Measurements from ENCODE around the gene RBM5. TPM values are rescaled to one million over a fixed set of nuclear protein-coding genes. Genes with fewer than 3 reads are reported as not detected.
A peak's percentile ranks its signal among the peaks of the same experiment; 100 is the strongest.

RBM5 gene
- polyA plus RNA-seq, 1 of the 3 experiments (the other 2 are of a cell fraction), result 113 TPM

DNA sequence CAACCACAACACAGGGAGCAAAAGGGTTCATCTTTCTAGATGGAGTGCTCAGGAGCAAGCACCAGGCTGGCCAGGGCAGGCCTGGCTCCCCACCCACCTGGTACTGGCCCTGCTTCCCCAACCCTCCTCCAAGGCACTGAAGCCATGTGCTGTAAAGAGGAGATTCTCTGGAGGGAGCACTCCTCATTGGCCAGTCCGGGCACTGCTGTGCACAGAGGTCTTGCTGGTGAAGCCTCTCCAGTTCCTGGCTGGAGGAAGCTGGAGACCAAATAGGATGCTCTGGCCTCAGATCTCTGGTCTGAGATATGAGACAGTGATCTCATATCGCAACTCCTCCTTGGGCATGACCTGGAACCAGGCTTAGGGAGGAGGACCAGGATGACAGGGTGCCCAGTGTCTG is 58.7 kb downstream of the RBM5 start:
- ChIA-PET CTCF (interaction anchor here (0.7 to 1.8 kb wide), 10 partner anchors 8 to 99 kb away, joined by 3 to 14 read pairs (median 7); partner anchors contain the start of gene GNAT1), POLR2A (interaction anchor here (0.8 to 1.4 kb wide), 4 partner anchors 11 to 190 kb away, joined by 3 to 8 read pairs (median 4); no protein-coding TSS in a partner anchor)
- DNase-seq, result peak; percentile 68
- Histone ChIP-seq H3K79me2 (ENCODE audit: insufficient read depth) (no peaks in the 10 kb centered on the region), H3K27me3 (ENCODE audit: insufficient read depth) (no peaks in the 10 kb centered on the region), H3F3A (replicated peaks; ENCODE audit: insufficient read depth) (peaks cover 4% of the 10 kb centered on the region), H3K27ac (ENCODE audit: low read depth in 2 of 2, low read length in 1 of 2) (peak overlapping the region in 1 of 2 experiments; percentile 91; a peak in 2 of 4 replicates), H3K4me2 (no peak overlapping the region), H3K9me2 (no peaks in the 10 kb centered on the region), H4K20me1 (ENCODE audit: insufficient read depth) (no peaks in the 10 kb centered on the region), H3K4me1 (ENCODE audit: control insufficient read depth in 1 of 2, insufficient read depth in 2 of 2, low read depth in 1 of 2, low read length in 1 of 2) (peaks cover 0 to 53% of the 10 kb centered on the region in 2 experiments; a peak in 2 of 4 replicates), H3K9me3 (no peaks in the 10 kb centered on the region), H3K4me3 (ENCODE audit: low read depth in 2 of 2, low read length in 1 of 2) (no peak overlapping the region), H3K9ac (no peak overlapping the region), H3K36me3 (replicated peaks in 1 of 2; ENCODE audit: control insufficient read depth in 1 of 2, insufficient read depth in 2 of 2, low read length in 1 of 2) (no peaks in the 10 kb centered on the region), H2AFZ (ENCODE audit: low read depth) (no peak overlapping the region)
- WGBS (ENCODE audit: low lambda C conversion rate), result 58% methylated on average over 2 of the region's 2 CpGs
- TF ChIP-seq EP300 (IDR thresholded peaks at IDR 0.05; ENCODE audit: borderline replicate concordance in 1 of 2, low read depth in 1 of 2, low read length in 1 of 2) (peak in 1 of 2 experiments; percentile 41; a peak in 1 of 4 replicates), NFIC (IDR thresholded peaks at IDR 0.05; ENCODE audit: borderline replicate concordance) (no peak), MXI1 (IDR thresholded peaks at IDR 0.05; ENCODE audit: low read depth, low read length) (peak; percentile 70; the same call in 1 of the 2 replicates)

DNA sequence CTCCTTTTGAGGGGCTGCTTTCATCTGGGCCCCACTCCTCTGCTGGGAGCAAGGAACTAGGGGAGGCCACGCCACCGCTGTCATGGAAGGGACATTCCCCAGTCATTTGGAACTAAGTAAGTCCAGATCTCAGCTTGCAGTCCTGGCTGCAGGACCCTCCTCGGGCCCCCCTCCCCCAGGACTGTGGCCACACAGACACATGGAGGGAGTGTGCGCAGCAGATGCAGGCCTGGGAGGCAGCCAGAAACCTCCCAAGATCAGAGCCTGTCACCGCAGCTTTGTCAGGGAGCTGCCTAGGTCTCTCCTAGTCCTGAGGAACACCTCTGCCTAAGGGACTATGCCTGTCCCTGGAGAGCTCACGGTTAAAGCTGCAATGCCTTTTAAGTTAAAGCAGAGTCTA is 59.1 kb downstream of the RBM5 start:
- H3K4me1 ChIP-seq (ENCODE audit: control insufficient read depth in 1 of 2, insufficient read depth in 2 of 2, low read depth in 1 of 2, low read length in 1 of 2), result peaks cover 0 to 53% of the 10 kb centered on the region in 2 experiments; a peak in 2 of 4 replicates
- ChIA-PET CTCF (interaction anchor here (0.7 to 1.8 kb wide), 10 partner anchors 9 to 99 kb away, joined by 3 to 14 read pairs (median 7); partner anchors contain the start of gene GNAT1), POLR2A (interaction anchor here (0.8 to 1.4 kb wide), 4 partner anchors 12 to 190 kb away, joined by 3 to 8 read pairs (median 4); no protein-coding TSS in a partner anchor)
- peak; percentile 90 for DNase-seq
- H3K36me3 ChIP-seq (replicated peaks in 1 of 2; ENCODE audit: control insufficient read depth in 1 of 2, insufficient read depth in 2 of 2, low read length in 1 of 2), result no peaks in the 10 kb centered on the region
- no peaks in the 10 kb centered on the region for H3K27me3 ChIP-seq (ENCODE audit: insufficient read depth)
- no peaks in the 10 kb centered on the region for H3K9me3 ChIP-seq
- 40% methylated on average over 2 of the region's 6 CpGs for WGBS (ENCODE audit: low lambda C conversion rate)
- no peak overlapping the region for H3K4me2 ChIP-seq
- H3K27ac ChIP-seq (ENCODE audit: low read depth in 2 of 2, low read length in 1 of 2), result peak overlapping the region in 1 of 2 experiments; percentile 91; a peak in 2 of 4 replicates
- no peaks in the 10 kb centered on the region for H3K9me2 ChIP-seq
- no peak overlapping the region for H3K4me3 ChIP-seq (ENCODE audit: low read depth in 2 of 2, low read length in 1 of 2)
- no peak overlapping the region for H2AFZ ChIP-seq (ENCODE audit: low read depth)
- H4K20me1 ChIP-seq (ENCODE audit: insufficient read depth), result no peaks in the 10 kb centered on the region
- H3K9ac ChIP-seq, result no peak overlapping the region
- no peaks in the 10 kb centered on the region for H3K79me2 ChIP-seq (ENCODE audit: insufficient read depth)
- peaks cover 4% of the 10 kb centered on the region for H3F3A ChIP-seq (replicated peaks; ENCODE audit: insufficient read depth)
- TF ChIP-seq, protein P1, sequence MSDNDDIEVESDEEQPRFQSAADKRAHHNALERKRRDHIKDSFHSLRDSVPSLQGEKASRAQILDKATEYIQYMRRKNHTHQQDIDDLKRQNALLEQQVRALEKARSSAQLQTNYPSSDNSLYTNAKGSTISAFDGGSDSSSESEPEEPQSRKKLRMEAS (IDR thresholded peaks at IDR 0.05; ENCODE audit: low read depth), result peak; percentile 93
- TF ChIP-seq TAF1 (IDR thresholded peaks at IDR 0.05; ENCODE audit: borderline replicate concordance, low read depth, low read length), result no peak
- 0 out of 2 replicates have a peak, but pooled peaks have one; percentile 38 for TF ChIP-seq FOXJ3 (CRISPR knock-in tag; IDR thresholded peaks at IDR 0.05)
- peak; percentile 78 for TF ChIP-seq CHD2 (IDR thresholded peaks at IDR 0.05; ENCODE audit: low read length, partially characterized antibody)
- no peak for TF ChIP-seq RXRA (IDR thresholded peaks at IDR 0.05; ENCODE audit: borderline replicate concordance, low read depth)
- TF ChIP-seq, protein P2, sequence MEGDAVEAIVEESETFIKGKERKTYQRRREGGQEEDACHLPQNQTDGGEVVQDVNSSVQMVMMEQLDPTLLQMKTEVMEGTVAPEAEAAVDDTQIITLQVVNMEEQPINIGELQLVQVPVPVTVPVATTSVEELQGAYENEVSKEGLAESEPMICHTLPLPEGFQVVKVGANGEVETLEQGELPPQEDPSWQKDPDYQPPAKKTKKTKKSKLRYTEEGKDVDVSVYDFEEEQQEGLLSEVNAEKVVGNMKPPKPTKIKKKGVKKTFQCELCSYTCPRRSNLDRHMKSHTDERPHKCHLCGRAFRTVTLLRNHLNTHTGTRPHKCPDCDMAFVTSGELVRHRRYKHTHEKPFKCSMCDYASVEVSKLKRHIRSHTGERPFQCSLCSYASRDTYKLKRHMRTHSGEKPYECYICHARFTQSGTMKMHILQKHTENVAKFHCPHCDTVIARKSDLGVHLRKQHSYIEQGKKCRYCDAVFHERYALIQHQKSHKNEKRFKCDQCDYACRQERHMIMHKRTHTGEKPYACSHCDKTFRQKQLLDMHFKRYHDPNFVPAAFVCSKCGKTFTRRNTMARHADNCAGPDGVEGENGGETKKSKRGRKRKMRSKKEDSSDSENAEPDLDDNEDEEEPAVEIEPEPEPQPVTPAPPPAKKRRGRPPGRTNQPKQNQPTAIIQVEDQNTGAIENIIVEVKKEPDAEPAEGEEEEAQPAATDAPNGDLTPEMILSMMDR (IDR thresholded peaks at IDR 0.05), result no peak
- no peak for TF ChIP-seq MXI1 (IDR thresholded peaks at IDR 0.05; ENCODE audit: low read depth, low read length)
- TF ChIP-seq, protein P3, sequence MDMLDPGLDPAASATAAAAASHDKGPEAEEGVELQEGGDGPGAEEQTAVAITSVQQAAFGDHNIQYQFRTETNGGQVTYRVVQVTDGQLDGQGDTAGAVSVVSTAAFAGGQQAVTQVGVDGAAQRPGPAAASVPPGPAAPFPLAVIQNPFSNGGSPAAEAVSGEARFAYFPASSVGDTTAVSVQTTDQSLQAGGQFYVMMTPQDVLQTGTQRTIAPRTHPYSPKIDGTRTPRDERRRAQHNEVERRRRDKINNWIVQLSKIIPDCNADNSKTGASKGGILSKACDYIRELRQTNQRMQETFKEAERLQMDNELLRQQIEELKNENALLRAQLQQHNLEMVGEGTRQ (IDR thresholded peaks at IDR 0.05; ENCODE audit: borderline replicate concordance, low read depth, low read length), result no peak
- TF ChIP-seq, protein P4, sequence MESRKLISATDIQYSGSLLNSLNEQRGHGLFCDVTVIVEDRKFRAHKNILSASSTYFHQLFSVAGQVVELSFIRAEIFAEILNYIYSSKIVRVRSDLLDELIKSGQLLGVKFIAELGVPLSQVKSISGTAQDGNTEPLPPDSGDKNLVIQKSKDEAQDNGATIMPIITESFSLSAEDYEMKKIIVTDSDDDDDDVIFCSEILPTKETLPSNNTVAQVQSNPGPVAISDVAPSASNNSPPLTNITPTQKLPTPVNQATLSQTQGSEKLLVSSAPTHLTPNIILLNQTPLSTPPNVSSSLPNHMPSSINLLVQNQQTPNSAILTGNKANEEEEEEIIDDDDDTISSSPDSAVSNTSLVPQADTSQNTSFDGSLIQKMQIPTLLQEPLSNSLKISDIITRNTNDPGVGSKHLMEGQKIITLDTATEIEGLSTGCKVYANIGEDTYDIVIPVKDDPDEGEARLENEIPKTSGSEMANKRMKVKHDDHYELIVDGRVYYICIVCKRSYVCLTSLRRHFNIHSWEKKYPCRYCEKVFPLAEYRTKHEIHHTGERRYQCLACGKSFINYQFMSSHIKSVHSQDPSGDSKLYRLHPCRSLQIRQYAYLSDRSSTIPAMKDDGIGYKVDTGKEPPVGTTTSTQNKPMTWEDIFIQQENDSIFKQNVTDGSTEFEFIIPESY (IDR thresholded peaks at IDR 0.05; ENCODE audit: borderline replicate concordance, low read depth), result no peak
- no peak for TF ChIP-seq ELF1 (IDR thresholded peaks at IDR 0.05)
- TF ChIP-seq NFIC (IDR thresholded peaks at IDR 0.05; ENCODE audit: borderline replicate concordance), result peak; percentile 15; the same call in 1 of the 2 replicates
- no peak for TF ChIP-seq TEAD4 (IDR thresholded peaks at IDR 0.05; ENCODE audit: borderline replicate concordance, insufficient read depth)
- TF ChIP-seq JUND (IDR thresholded peaks at IDR 0.05), result no peak
- TF ChIP-seq, protein P5, sequence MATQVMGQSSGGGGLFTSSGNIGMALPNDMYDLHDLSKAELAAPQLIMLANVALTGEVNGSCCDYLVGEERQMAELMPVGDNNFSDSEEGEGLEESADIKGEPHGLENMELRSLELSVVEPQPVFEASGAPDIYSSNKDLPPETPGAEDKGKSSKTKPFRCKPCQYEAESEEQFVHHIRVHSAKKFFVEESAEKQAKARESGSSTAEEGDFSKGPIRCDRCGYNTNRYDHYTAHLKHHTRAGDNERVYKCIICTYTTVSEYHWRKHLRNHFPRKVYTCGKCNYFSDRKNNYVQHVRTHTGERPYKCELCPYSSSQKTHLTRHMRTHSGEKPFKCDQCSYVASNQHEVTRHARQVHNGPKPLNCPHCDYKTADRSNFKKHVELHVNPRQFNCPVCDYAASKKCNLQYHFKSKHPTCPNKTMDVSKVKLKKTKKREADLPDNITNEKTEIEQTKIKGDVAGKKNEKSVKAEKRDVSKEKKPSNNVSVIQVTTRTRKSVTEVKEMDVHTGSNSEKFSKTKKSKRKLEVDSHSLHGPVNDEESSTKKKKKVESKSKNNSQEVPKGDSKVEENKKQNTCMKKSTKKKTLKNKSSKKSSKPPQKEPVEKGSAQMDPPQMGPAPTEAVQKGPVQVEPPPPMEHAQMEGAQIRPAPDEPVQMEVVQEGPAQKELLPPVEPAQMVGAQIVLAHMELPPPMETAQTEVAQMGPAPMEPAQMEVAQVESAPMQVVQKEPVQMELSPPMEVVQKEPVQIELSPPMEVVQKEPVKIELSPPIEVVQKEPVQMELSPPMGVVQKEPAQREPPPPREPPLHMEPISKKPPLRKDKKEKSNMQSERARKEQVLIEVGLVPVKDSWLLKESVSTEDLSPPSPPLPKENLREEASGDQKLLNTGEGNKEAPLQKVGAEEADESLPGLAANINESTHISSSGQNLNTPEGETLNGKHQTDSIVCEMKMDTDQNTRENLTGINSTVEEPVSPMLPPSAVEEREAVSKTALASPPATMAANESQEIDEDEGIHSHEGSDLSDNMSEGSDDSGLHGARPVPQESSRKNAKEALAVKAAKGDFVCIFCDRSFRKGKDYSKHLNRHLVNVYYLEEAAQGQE (IDR thresholded peaks at IDR 0.05; ENCODE audit: low read depth, low read length), result no peak
- TF ChIP-seq EP300 (IDR thresholded peaks at IDR 0.05; ENCODE audit: borderline replicate concordance in 1 of 2, low read depth in 1 of 2, low read length in 1 of 2), result no peak
- TF ChIP-seq RCOR1 (IDR thresholded peaks at IDR 0.05; ENCODE audit: low read length), result peak; percentile 72
- no peak for TF ChIP-seq SIN3A (IDR thresholded peaks at IDR 0.05; ENCODE audit: borderline replicate concordance, low read depth, low read length)
